GM21717 (cell line): ENCODE measurements around the gene GGT5.
"Not testable (repeated sequence)": the region's sequence is repeated elsewhere in the genome, so short reads cannot be mapped to it uniquely, and the experiment has no call there.

Experiments
- ATAC-seq: cut with Tn5 transposase; IDR thresholded peaks from one replicate; pipeline ENCODE4 v1.9.1; 2021; ENCODE audit warnings: mild to moderate bottlenecking, moderate library complexity; ENCODE audit not compliant: unreplicated experiment

GGT5 gene

GRCh38 chr22:24245030-24245431, at the start of gene GGT5:
Gene GGT5, minus strand, starts transcription at chr22:24245082. Its CDS starts 357 bp downstream, at chr22:24244725.
- not testable (repeated sequence) for ATAC-seq

GRCh38 chr22:24292202-24292830, 47.4 kb upstream of the GGT5 start:
- not testable (repeated sequence) for ATAC-seq

GRCh38 chr22:24291515-24292201, 46.8 kb upstream of the GGT5 start:
- no peak for ATAC-seq

DNA sequence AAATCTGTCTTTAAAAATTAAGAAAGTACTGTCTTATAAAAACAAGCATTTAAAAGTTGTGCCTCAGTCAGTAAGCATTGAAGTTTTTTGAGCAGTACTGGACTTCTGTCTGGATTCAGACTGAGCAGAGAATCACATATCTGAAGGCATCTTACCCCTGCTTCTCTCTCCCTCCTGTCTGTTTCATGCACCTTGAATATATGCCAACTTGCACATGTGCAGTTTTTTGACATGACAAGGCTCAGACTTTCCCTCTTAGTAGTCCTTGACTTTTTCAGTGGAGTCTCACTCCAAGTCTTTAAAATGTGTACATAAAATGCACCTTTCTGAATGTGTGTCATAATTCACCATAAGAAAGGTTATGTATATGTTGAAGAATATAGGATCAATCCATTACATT, 45.6 kb upstream of the GGT5 start:
- no peak for ATAC-seq

DNA sequence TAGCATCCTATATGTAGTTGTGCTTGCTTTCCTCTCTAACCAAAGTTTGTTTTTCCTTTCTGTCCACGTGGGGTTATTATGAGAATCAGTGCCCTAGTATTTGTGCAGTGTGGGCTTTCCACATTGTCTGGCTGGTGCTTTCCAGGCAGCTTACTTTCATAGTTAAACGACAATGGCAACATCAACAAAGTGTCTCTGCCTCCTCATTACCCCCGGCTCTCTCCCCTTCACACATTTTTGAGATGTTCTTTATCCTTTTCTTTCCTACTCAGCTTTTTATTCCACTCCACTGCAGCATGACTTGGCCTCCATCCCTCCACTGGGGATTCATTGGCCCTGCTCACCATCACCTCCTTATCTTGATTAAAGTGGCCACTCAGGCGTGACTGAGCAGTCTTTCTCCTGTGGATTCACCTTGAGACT, 44.9 kb upstream of the GGT5 start:
- no peak for ATAC-seq

- ATAC-seq = no peak
Observed at GRCh38 chr22:24289114-24289513, 44.2 kb upstream of the GGT5 start.

DNA sequence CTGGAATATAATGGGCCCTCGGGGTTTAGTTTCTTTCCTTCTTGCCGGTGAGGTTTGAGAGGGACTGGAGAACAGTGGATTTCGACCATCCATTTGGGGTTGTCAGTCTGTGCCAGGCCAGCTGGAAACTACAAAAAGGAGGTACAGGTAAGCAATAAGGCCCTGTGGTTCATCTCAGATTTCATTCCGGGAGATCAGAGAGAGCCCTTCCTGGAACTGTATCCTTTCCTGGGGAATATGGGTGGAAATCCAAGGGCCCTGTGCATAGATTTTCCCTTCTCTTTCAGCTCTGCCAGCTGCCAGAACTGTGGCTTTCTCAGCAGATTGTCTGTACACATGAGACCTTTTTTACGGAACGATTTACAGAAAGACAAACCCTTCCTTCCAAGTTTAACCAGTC, 42.9 kb upstream of the GGT5 start:
- ATAC-seq = not testable (repeated sequence)

DNA sequence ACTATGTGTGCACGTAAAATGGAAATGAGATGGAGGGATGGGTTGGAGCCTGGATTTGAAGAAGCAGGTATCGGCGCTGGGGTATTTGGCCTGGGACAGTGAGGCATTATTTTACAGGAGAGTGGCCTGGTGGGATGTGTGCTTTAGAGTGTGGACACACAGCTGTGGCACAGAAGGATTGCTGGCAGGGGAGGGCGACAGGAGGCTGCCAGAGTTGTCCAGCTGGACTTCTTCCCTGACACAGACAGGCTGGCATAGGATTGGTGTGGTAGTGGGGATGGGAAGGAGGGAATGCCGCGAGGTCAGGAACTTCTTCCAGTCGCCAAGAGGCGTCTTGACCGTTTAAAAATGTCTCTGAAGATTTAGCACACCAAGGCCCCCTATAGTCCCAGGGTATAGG, 42.3 kb upstream of the GGT5 start:
- ATAC-seq = not testable (repeated sequence)

GRCh38 chr22:24285245-24285644, 40.4 kb upstream of the GGT5 start:
- no peak for ATAC-seq

DNA sequence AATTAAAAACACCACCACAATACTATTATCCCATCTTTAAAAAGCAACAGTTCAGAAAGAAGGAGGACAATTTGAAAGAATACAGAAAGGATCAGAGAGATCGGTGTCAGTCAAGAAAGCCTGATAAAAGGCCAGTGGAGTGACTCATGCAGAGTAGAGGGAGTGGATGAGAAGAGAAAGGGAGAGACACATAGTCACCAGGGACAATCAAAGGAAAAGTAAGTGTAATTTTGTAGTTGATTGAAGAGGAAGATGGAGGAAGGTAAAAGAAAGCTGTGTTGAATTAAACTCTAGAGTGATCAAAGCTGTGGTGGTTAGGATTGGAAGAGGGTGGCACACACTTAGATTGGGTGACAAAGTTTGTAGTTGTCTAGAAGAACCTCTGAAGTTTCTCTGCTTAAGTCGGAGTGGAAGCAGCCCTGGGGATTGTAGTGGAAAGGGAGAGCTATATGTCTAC, 39.9 kb upstream of the GGT5 start:
- ATAC-seq = no peak

- ATAC-seq = no peak
Observed at GRCh38 chr22:24282401-24282800, 37.5 kb upstream of the GGT5 start.

- not testable (repeated sequence) for ATAC-seq
Observed at GRCh38 chr22:24280363-24280762, 35.5 kb upstream of the GGT5 start.

DNA sequence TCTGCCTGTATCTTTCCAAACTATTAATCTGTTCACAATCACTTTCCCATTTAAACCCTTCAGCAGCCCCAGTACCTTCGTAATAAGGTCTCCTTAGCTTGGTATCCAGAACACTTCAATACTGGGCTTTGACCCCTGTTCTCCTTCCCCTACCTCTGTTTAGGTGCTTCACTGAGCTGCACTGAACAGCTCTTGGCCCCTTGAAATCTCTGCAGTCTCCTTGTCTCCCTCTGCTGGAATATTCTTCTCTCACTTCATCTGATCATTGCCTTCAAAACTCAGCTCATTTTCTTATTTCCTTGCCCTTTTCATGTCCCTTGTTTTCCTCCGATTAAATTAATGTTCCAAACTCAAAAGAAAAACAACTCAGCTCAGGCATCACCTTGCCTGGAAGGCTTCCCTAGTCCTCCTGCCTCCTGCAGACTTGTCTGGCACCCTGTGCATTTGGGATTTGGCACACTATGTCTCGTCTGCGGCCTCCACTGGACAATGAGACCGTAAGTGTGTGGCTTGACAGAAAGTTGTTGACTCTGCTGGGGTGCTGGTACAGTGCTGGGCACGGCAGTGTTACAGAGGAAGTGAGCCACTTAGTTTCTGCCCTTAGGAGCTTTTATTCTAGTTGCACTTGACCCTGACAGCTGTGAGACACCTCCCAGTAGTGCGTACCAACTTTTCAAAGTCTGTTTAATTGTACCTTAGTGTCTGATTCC, 30.0 kb upstream of the GGT5 start:
- not testable (repeated sequence) for ATAC-seq

GRCh38 chr22:24273906-24274305, 29.0 kb upstream of the GGT5 start:
- ATAC-seq = not testable (repeated sequence)

DNA sequence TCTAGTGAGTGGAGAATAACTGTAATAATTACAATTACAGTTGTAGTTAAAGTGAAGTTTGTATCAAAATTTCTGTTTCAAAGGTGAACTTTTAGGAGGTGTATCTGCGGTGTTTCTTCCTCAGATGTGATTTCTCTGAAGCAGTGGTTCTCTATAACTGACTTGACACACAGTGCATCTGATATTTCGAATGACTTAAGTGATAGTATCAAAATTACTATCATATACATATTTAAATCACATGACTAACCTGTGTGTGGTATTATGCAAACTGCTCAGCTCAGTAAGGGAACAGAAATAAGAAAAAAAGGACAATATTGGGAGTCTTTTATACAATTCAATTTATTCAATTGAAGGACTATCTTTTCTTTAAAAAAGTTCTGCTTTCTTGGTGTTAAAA, 28.1 kb upstream of the GGT5 start:
- not testable (repeated sequence) for ATAC-seq

- ATAC-seq = no peak
Observed at GRCh38 chr22:24271386-24271854, 26.5 kb upstream of the GGT5 start.

- peak; percentile 69 for ATAC-seq
Observed at GRCh38 chr22:24270556-24271385, 25.9 kb upstream of the GGT5 start, which contains the start of gene SPECC1L. Gene SPECC1L, plus strand, starts transcription at chr22:24270831. Its CDS starts 31,401 bp downstream, at chr22:24302232.

- ATAC-seq = not testable (repeated sequence)
Observed at GRCh38 chr22:24266495-24266894, 21.6 kb upstream of the GGT5 start.

DNA sequence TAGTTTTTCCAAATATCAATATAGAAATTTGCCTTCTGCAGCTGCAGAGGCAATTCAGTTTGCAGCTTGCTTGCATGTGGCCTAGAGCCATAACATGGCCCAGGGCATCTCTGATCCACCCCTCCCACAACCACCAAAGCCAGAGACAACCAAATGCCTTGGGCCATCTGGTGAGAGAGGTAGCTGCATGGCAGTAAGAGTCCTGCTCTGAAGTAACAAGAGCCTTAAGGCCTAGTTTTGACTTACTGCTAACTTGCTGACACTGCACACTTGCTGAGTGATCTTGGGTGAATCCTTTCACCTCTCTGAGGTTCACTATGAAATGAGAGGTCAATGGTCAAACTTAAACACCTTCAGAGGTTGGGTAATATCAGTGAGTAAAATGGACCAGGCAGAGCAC, 20.9 kb upstream of the GGT5 start:
- ATAC-seq = no peak

- ATAC-seq = not testable (repeated sequence)
Observed at GRCh38 chr22:24264329-24264896, 19.5 kb upstream of the GGT5 start.
